ENCODE results near the gene OS9. TPM values are rescaled to one million over a fixed set of nuclear protein-coding genes. Genes with fewer than 3 reads are reported as not detected.
A peak's percentile ranks its signal among the peaks of the same experiment; 100 is the strongest.

Gene OS9
- total and polyA plus RNA-seq, 5 donors from 2014 or later, result 59.2 to 151 (median 66.5) TPM

DNA sequence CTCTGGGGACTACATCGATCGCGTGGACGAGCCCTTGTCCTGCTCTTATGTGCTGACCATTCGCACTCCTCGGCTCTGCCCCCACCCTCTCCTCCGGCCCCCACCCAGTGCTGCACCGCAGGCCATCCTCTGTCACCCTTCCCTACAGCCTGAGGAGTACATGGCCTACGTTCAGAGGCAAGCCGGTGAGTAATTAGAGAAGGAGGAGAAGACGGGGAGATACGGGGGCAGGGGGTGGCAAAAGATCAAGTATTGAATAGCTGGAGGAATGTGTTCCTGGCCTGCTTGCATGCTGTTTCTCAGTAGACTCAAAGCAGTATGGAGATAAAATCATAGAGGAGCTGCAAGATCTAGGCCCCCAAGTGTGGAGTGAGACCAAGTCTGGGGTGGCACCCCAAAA is 21.9 kb downstream of the OS9 start:
- DNase-seq, result no peak
- Mint-ChIP-seq H3K4me1 (peaks cover 3 to 8% (median 6%) of the 10 kb centered on the region in 4 donors), H3K9me3 (peaks cover 0 to 2% (median 0%) of the 10 kb centered on the region in 7 donors), H3K36me3 (peaks cover 27% of the 10 kb centered on the region), H3K27me3 (no peaks in the 10 kb centered on the region), H3K27ac (peak overlapping the region in 2 of 3 donors; percentile 31 to 83), H3K4me3 (no peak overlapping the region)
- Histone ChIP-seq H3K27me3 (ENCODE audit: control insufficient read depth, insufficient read depth, low read length) (no peaks in the 10 kb centered on the region), H3K4me1 (ENCODE audit: control insufficient read depth, insufficient read depth, low read length, poor library complexity, severe bottlenecking) (no peaks in the 10 kb centered on the region), H3K9me3 (ENCODE audit: control insufficient read depth in 2 of 2, low read length in 2 of 2) (no peaks in the 10 kb centered on the region), H3K36me3 (ENCODE audit: control insufficient read depth, insufficient read depth, low read length) (peaks cover 67% of the 10 kb centered on the region), H3K27ac (ENCODE audit: insufficient read depth, low read length, poor library complexity, severe bottlenecking) (no peak overlapping the region), H3K4me3 (ENCODE audit: low read depth, low read length) (no peak overlapping the region)
- ATAC-seq (ENCODE audit: low read depth in 2 of 2), result no peak

- peak overlapping the region in 2 of 3 donors; percentile 23 to 31 for H3K27ac Mint-ChIP-seq
- no peak overlapping the region for H3K27ac ChIP-seq (ENCODE audit: insufficient read depth, low read length, poor library complexity, severe bottlenecking)
- H3K4me3 ChIP-seq (ENCODE audit: low read depth, low read length), result no peak overlapping the region
- H3K4me1 ChIP-seq (ENCODE audit: control insufficient read depth, insufficient read depth, low read length, poor library complexity, severe bottlenecking), result no peaks in the 10 kb centered on the region
- no peak overlapping the region for H3K4me3 Mint-ChIP-seq
- peaks cover 0 to 2% (median 0%) of the 10 kb centered on the region in 7 donors for H3K9me3 Mint-ChIP-seq
- DNase-seq (no peak), ATAC-seq (ENCODE audit: low read depth in 2 of 2) (no peak)
- no peaks in the 10 kb centered on the region for H3K27me3 ChIP-seq (ENCODE audit: control insufficient read depth, insufficient read depth, low read length)
- H3K27me3 Mint-ChIP-seq, result no peaks in the 10 kb centered on the region
- H3K36me3 ChIP-seq (ENCODE audit: control insufficient read depth, insufficient read depth, low read length), result peaks cover 70% of the 10 kb centered on the region
- no peaks in the 10 kb centered on the region for H3K9me3 ChIP-seq (ENCODE audit: control insufficient read depth in 2 of 2, low read length in 2 of 2)
- H3K4me1 Mint-ChIP-seq, result peaks cover 3 to 5% (median 4%) of the 10 kb centered on the region in 4 donors
- peaks cover 24% of the 10 kb centered on the region for H3K36me3 Mint-ChIP-seq
Observed at GRCh38 chr12:57716305-57716704, 22.4 kb downstream of the OS9 start.

DNA sequence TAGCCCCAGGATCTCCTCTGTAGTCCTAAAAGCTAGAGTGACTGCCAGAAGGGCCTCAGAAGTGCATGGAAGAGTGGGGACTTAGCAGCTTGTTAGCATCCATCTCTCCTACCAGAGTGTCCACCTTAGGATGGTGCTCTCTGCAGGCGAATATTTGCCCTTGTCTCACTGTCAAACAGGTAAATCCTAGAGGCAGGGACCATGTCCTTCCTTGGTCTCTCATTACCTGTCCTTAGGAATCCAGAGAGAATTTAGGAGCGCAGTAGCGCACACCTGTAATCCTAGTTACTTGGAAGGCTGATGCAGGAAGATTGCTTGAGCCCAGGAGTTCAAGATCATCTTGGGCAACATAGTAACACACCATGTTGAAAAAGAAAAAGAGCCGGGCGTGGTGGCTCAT is 23.2 kb downstream of the OS9 start:
- Histone ChIP-seq H3K4me3 (ENCODE audit: low read depth, low read length) (no peak overlapping the region), H3K4me1 (ENCODE audit: control insufficient read depth, insufficient read depth, low read length, poor library complexity, severe bottlenecking) (no peaks in the 10 kb centered on the region), H3K36me3 (ENCODE audit: control insufficient read depth, insufficient read depth, low read length) (peaks cover 67% of the 10 kb centered on the region), H3K9me3 (ENCODE audit: control insufficient read depth in 2 of 2, low read length in 2 of 2) (no peaks in the 10 kb centered on the region), H3K27me3 (ENCODE audit: control insufficient read depth, insufficient read depth, low read length) (no peaks in the 10 kb centered on the region), H3K27ac (ENCODE audit: insufficient read depth, low read length, poor library complexity, severe bottlenecking) (no peak overlapping the region)
- Mint-ChIP-seq H3K9me3 (no peaks in the 10 kb centered on the region), H3K4me3 (no peak overlapping the region), H3K27ac (no peak overlapping the region), H3K36me3 (peaks cover 15% of the 10 kb centered on the region), H3K27me3 (peaks cover 5% of the 10 kb centered on the region), H3K4me1 (peaks cover 0 to 2% (median under 1%) of the 10 kb centered on the region in 4 donors)
- ATAC-seq (ENCODE audit: low read depth in 2 of 2) (no peak), DNase-seq (no peak)

DNA sequence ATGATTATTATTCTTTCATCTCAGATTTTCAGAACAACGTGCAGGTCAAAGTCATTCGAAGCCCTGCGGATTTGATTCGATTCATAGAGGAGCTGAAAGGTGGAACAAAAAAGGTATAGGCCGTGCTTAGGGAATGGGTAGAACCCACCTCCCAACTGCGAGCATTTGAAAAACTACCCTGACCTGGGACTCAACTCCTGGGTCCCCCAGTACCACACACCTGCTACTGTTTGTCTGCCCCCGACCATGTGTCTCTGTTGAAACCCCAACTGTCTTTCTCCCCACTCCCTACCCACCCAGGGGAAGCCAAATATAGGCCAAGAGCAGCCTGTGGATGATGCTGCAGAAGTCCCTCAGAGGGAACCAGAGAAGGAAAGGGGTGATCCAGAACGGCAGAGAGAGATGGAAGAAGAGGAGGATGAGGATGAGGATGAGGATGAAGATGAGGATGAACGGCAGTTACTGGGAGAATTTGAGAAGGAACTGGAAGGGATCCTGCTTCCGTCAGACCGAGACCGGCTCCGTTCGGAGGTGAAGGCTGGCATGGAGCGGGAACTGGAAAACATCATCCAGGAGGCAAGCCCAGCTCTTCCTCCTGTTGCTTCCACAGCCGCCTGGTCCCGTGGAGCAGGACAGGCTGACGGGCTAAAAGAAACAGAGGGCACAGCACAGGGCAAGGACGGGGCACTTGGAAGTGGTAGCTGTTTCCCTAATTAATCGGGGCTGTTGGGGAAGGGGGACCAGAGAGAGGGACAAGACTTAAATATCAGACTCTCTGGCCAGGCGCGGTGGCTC is 24.1 kb downstream of the OS9 start:
- Mint-ChIP-seq H3K27ac (no peak overlapping the region), H3K4me1 (peaks cover 0 to 7% (median 0%) of the 10 kb centered on the region in 4 donors), H3K4me3 (no peak overlapping the region), H3K9me3 (no peaks in the 10 kb centered on the region), H3K36me3 (peaks cover 15% of the 10 kb centered on the region), H3K27me3 (peaks cover 5% of the 10 kb centered on the region)
- ATAC-seq (ENCODE audit: low read depth in 2 of 2) (no peak), DNase-seq (no peak)
- peaks cover 61% of the 10 kb centered on the region for H3K36me3 ChIP-seq (ENCODE audit: control insufficient read depth, insufficient read depth, low read length)
- no peak overlapping the region for H3K27ac ChIP-seq (ENCODE audit: insufficient read depth, low read length, poor library complexity, severe bottlenecking)
- no peaks in the 10 kb centered on the region for H3K4me1 ChIP-seq (ENCODE audit: control insufficient read depth, insufficient read depth, low read length, poor library complexity, severe bottlenecking)
- H3K27me3 ChIP-seq (ENCODE audit: control insufficient read depth, insufficient read depth, low read length), result no peaks in the 10 kb centered on the region
- no peak overlapping the region for H3K4me3 ChIP-seq (ENCODE audit: low read depth, low read length)
- no peaks in the 10 kb centered on the region for H3K9me3 ChIP-seq (ENCODE audit: control insufficient read depth in 2 of 2, low read length in 2 of 2)

DNA sequence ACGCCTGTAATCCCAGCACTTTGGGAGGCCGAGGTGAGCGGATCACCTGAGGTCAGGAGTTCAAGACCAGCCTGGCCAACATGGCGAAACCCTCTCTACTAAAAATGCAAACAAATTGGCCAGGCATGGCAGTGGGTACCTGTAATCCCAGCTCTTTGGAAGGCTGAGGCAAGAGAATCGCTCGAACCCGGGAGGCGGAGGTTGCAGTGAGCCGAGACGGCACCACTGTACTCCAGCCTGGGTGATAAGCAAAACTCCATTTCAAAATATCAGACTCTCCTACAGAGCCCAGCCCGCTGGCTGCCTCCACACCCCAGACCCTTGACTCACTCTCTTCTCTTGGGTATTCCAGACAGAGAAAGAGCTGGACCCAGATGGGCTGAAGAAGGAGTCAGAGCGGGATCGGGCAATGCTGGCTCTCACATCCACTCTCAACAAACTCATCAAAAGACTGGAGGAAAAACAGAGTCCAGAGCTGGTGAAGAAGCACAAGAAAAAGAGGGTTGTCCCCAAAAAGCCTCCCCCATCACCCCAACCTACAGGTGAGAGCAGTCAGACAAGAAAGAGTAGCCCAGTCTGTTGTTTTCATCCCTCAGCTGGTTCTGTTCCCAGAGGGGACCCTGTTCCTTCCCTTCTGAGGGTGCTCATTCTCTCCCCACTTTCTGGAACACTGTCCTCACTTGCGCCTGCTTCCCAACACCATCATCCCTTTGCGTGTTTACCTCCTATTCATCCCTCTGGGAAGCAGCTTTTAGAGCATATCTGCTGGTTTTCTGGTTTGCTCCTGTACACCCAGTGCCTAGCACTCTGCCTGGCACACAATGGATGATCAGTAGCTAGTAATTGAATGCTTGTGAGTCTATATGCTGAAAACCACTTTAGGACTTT is 25.0 kb downstream of the OS9 start:
- H3K4me1 Mint-ChIP-seq, result peaks cover 0 to 13% (median 0%) of the 10 kb centered on the region in 4 donors
- H3K27ac Mint-ChIP-seq, result peak overlapping the region in 1 of 3 donors; percentile 20
- no peaks in the 10 kb centered on the region for H3K9me3 Mint-ChIP-seq
- peaks cover 5% of the 10 kb centered on the region for H3K27me3 Mint-ChIP-seq
- no peak overlapping the region for H3K27ac ChIP-seq (ENCODE audit: insufficient read depth, low read length, poor library complexity, severe bottlenecking)
- no peak for ATAC-seq (ENCODE audit: low read depth in 2 of 2)
- H3K36me3 ChIP-seq (ENCODE audit: control insufficient read depth, insufficient read depth, low read length), result peaks cover 57% of the 10 kb centered on the region
- no peaks in the 10 kb centered on the region for H3K27me3 ChIP-seq (ENCODE audit: control insufficient read depth, insufficient read depth, low read length)
- H3K9me3 ChIP-seq (ENCODE audit: control insufficient read depth in 2 of 2, low read length in 2 of 2), result no peaks in the 10 kb centered on the region
- H3K4me3 ChIP-seq (ENCODE audit: low read depth, low read length), result no peak overlapping the region
- no peaks in the 10 kb centered on the region for H3K4me1 ChIP-seq (ENCODE audit: control insufficient read depth, insufficient read depth, low read length, poor library complexity, severe bottlenecking)
- no peak for DNase-seq
- peaks cover 15% of the 10 kb centered on the region for H3K36me3 Mint-ChIP-seq
- H3K4me3 Mint-ChIP-seq, result no peak overlapping the region

DNA sequence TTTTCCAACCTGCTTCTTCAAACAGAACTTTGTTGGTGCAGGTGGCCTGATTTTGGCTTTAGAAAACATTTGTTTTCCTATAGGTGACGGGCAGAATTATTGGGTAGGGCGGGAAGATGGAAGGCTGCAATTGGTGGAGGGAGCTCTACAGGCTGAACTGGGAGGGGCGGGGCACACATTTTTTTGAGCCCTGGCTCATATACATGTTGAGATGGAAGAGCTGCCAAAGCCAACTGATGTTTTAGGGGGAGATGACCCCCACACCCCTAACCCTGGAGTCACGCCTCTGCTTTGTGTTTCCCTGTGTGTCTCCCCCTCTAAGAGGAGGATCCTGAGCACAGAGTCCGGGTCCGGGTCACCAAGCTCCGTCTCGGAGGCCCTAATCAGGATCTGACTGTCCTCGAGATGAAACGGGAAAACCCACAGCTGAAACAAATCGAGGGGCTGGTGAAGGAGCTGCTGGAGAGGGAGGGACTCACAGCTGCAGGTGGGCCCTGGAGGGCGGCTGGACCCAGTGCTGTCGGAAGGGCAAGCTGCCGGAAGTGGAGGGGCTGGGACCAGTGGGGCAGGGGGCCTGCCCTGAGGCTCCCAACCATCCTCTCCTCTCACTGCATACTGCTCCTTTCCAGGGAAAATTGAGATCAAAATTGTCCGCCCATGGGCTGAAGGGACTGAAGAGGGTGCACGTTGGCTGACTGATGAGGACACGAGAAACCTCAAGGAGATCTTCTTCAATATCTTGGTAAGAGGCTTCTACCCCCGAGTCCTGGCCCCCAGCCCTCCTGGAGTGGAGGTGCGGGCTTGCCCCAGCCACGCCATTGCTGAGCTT is 26.1 kb downstream of the OS9 start:
- Mint-ChIP-seq H3K27ac (no peak overlapping the region), H3K27me3 (peaks cover 5% of the 10 kb centered on the region), H3K4me1 (peaks cover 0 to 20% (median 5%) of the 10 kb centered on the region in 4 donors), H3K4me3 (no peak overlapping the region), H3K9me3 (no peaks in the 10 kb centered on the region), H3K36me3 (peaks cover 15% of the 10 kb centered on the region)
- ATAC-seq (ENCODE audit: low read depth in 2 of 2), result no peak
- peaks cover 54% of the 10 kb centered on the region for H3K36me3 ChIP-seq (ENCODE audit: control insufficient read depth, insufficient read depth, low read length)
- H3K4me1 ChIP-seq (ENCODE audit: control insufficient read depth, insufficient read depth, low read length, poor library complexity, severe bottlenecking), result no peaks in the 10 kb centered on the region
- no peak for DNase-seq
- no peak overlapping the region for H3K27ac ChIP-seq (ENCODE audit: insufficient read depth, low read length, poor library complexity, severe bottlenecking)
- H3K4me3 ChIP-seq (ENCODE audit: low read depth, low read length), result no peak overlapping the region
- H3K9me3 ChIP-seq (ENCODE audit: control insufficient read depth in 2 of 2, low read length in 2 of 2), result no peaks in the 10 kb centered on the region
- H3K27me3 ChIP-seq (ENCODE audit: control insufficient read depth, insufficient read depth, low read length), result no peaks in the 10 kb centered on the region

All from CD4-positive, CD25-positive, alpha-beta regulatory T cell (primary cell).